SK-N-SH (cell line): Measurements from ENCODE around the gene MSH4. TPM values are rescaled to one million over a fixed set of nuclear protein-coding genes. Genes with fewer than 3 reads are reported as not detected.

ENCODE experiments used
- CTCF ChIA-PET: fragments of 300-600, 350-600 bp; formaldehyde crosslinking; extraction: SDS; loops from one replicate; lab custom pipeline; 2021; lab: Yijun Ruan, JAX
- POLR2A ChIA-PET: fragments of 350-600 bp; sonication (Branson Sonifier 250); formaldehyde crosslinking; extraction: SDS; loops from one replicate; lab custom pipeline; 2020; ENCODE audit warnings: antibody characterized with exemption, inconsistent platforms; lab: Yijun Ruan, JAX
- DNase-seq: peaks from one replicate; pipeline ENCODE4 v3.0.0; 2012
- H2AFZ ChIP-seq: fragments of 200-600 bp; sonication (generic); 2 replicates; pipeline ENCODE4 v1.8.1; 2016; ENCODE audit warnings: antibody characterized with exemption, mild to moderate bottlenecking, low read depth
- H3F3A ChIP-seq: fragments of 200-600 bp; sonication (generic); replicated peaks from 2 replicates; pipeline ENCODE3; 2016; ENCODE audit warnings: antibody characterized with exemption, mild to moderate bottlenecking; ENCODE audit not compliant: insufficient read depth
- H3K27ac ChIP-seq, 2 experiments: fragments of 200-500 bp in 1 of 2; fragments of 200-600 bp in 1 of 2; sonication (Bioruptor generic) in 1 of 2; sonication (generic), shearing (Covaris generic) in 1 of 2; 2 replicates each; pipeline versions ENCODE4 v1.5.1 to v1.6.1; 2014 to 2016; ENCODE audit warnings: low read depth in 2 of 2, inconsistent platforms in 1 of 2, low read length in 1 of 2, mild to moderate bottlenecking in 1 of 2, mixed read lengths in 1 of 2
- H3K27me3 ChIP-seq: fragments of 200-600 bp; sonication (generic), shearing (Covaris generic); 2 replicates; pipeline ENCODE4 v1.6.1; 2016; ENCODE audit warnings: mixed run types; ENCODE audit not compliant: insufficient read depth
- H3K36me3 ChIP-seq, 2 experiments: fragments of 200-500 bp in 1 of 2; fragments of 200-600 bp in 1 of 2; sonication (Bioruptor generic) in 1 of 2; sonication (generic) in 1 of 2; replicated peaks in 1 of 2; 2 replicates each; pipeline versions ENCODE3 to v1.5.1; 2014 to 2016; ENCODE audit warnings: low read length in 1 of 2, mild to moderate bottlenecking in 1 of 2; ENCODE audit not compliant: insufficient read depth in 2 of 2, control insufficient read depth in 1 of 2
- H3K4me1 ChIP-seq, 2 experiments: fragments of 200-500 bp in 1 of 2; fragments of 200-600 bp in 1 of 2; sonication (Bioruptor generic) in 1 of 2; sonication (generic), shearing (Covaris generic) in 1 of 2; 2 replicates each; pipeline versions ENCODE4 v1.5.1 to v1.6.1; 2014 to 2016; ENCODE audit warnings: low read depth in 1 of 2, low read length in 1 of 2, mixed run types in 1 of 2; ENCODE audit not compliant: insufficient read depth in 2 of 2, control insufficient read depth in 1 of 2
- H3K4me2 ChIP-seq: fragments of 200-600 bp; sonication (generic), shearing (Covaris generic); 2 replicates; pipeline ENCODE4 v1.6.1; 2017; ENCODE audit warnings: mixed run types
- H3K4me3 ChIP-seq, 2 experiments: fragments of 200-500 bp in 1 of 2; fragments of 200-600 bp in 1 of 2; sonication (Bioruptor generic) in 1 of 2; sonication (generic), shearing (Covaris generic) in 1 of 2; 2 replicates each; pipeline versions ENCODE4 v1.5.1 to v1.8.1; 2014 to 2016; ENCODE audit warnings: low read depth in 2 of 2, inconsistent platforms in 1 of 2, low read length in 1 of 2, mild to moderate bottlenecking in 1 of 2, mixed read lengths in 1 of 2, moderate library complexity in 1 of 2
- H3K79me2 ChIP-seq: fragments of 200-600 bp; sonication (generic); 2 replicates; pipeline ENCODE4 v1.8.1; 2017; ENCODE audit warnings: mild to moderate bottlenecking; ENCODE audit not compliant: insufficient read depth
- H3K9ac ChIP-seq: fragments of 200-600 bp; sonication (generic); 2 replicates; pipeline ENCODE4 v1.6.1; 2017; ENCODE audit warnings: mixed run types
- H3K9me2 ChIP-seq: fragments of 200-600 bp; sonication (generic); 2 replicates; pipeline ENCODE4 v1.6.1; 2017; ENCODE audit warnings: mixed run types
- H3K9me3 ChIP-seq: fragments of 200-600 bp; sonication (generic); 2 replicates; pipeline ENCODE4 v1.6.1; 2017; ENCODE audit warnings: mixed run types, mild to moderate bottlenecking, moderate library complexity
- H4K20me1 ChIP-seq: fragments of 200-600 bp; sonication (generic); 2 replicates; pipeline ENCODE4 v1.6.1; 2017; ENCODE audit warnings: mild to moderate bottlenecking, mixed run types; ENCODE audit not compliant: insufficient read depth
- CHD2 ChIP-seq: fragments of 150-350 bp; IDR thresholded peaks from 2 replicates; pipeline ENCODE4 v1.6.1; 2018; ENCODE audit warnings: low read length; ENCODE audit not compliant: partially characterized antibody
- ELF1 ChIP-seq: IDR thresholded peaks from 2 replicates; pipeline ENCODE4 v1.4.0; 2012
- EP300 ChIP-seq, 2 experiments: IDR thresholded peaks; 2 replicates each; pipeline versions ENCODE4 v1.4.0 to v1.6.1; 2012; ENCODE audit warnings: borderline replicate concordance in 1 of 2, low read depth in 1 of 2, low read length in 1 of 2
- EZH2phosphoT487 ChIP-seq: fragments of 200-600 bp; sonication (generic); IDR thresholded peaks from 2 replicates; pipeline ENCODE4 v1.6.1; 2017; ENCODE audit warnings: low read depth, mixed run types, mild to moderate bottlenecking, antibody characterized with exemption, moderate library complexity, borderline replicate concordance
- FOXM1 ChIP-seq: IDR thresholded peaks from 2 replicates; pipeline ENCODE4 v1.4.0; 2012; ENCODE audit warnings: low read depth, mild to moderate bottlenecking
- GABPA ChIP-seq: IDR thresholded peaks from 2 replicates; pipeline ENCODE4 v1.4.0; 2012; ENCODE audit warnings: low read depth, mild to moderate bottlenecking
- MXI1 ChIP-seq: IDR thresholded peaks from 2 replicates; pipeline ENCODE4 v1.6.1; 2012; ENCODE audit warnings: mild to moderate bottlenecking, low read depth, low read length, improper control_type of control experiment
- NFIC ChIP-seq: IDR thresholded peaks from 2 replicates; pipeline ENCODE4 v1.4.0; 2012; ENCODE audit warnings: borderline replicate concordance
- NRF1 ChIP-seq: IDR thresholded peaks from 2 replicates; pipeline ENCODE4 v1.6.1; 2012; ENCODE audit warnings: low read depth, mild to moderate bottlenecking, low read length
- POLR2AphosphoS5 ChIP-seq: IDR thresholded peaks from 2 replicates; pipeline ENCODE4 v1.6.1; 2012; ENCODE audit warnings: low read depth, low read length
- RAD21 ChIP-seq: IDR thresholded peaks from 2 replicates; pipeline ENCODE4 v1.6.1; 2012; ENCODE audit warnings: mild to moderate bottlenecking, low read length
- RFX5 ChIP-seq: IDR thresholded peaks from 2 replicates; pipeline ENCODE4 v1.6.1; 2012; ENCODE audit warnings: mild to moderate bottlenecking, improper control_type of control experiment, low read length
- SIN3A ChIP-seq: IDR thresholded peaks from 2 replicates; pipeline ENCODE4 v1.6.1; 2012; ENCODE audit warnings: low read depth, mild to moderate bottlenecking, low read length, moderate library complexity, borderline replicate concordance
- SMC3 ChIP-seq: IDR thresholded peaks from 2 replicates; pipeline ENCODE4 v1.6.1; 2012; ENCODE audit warnings: low read depth, low read length, improper control_type of control experiment
- TAF1 ChIP-seq: IDR thresholded peaks from 2 replicates; pipeline ENCODE4 v1.6.1; 2012; ENCODE audit warnings: low read depth, mild to moderate bottlenecking, low read length, moderate library complexity, borderline replicate concordance
- TCF12 ChIP-seq: IDR thresholded peaks from 2 replicates; pipeline ENCODE4 v1.4.0; 2012
- YY1 ChIP-seq: IDR thresholded peaks from 2 replicates; pipeline ENCODE4 v1.4.0; 2012; ENCODE audit warnings: low read depth, mild to moderate bottlenecking
- WGBS: methylation state at CpG from one replicate; pipeline ENCODE4 v1.1.6; 2017; ENCODE audit warnings: low lambda C conversion rate; 5-methylcytosine and 5-hydroxymethylcytosine counted together
- polyA plus RNA-seq, 3 experiments: library from polyadenylated mRNA; depleted of rRNA; stranded (reverse); fragments of >200 nt; gene quantifications; 2 replicates each; pipeline ENCODE4 v1.2.3, GENCODE V29; 2012
- TF ChIP-seq, protein P1 (sequence below): IDR thresholded peaks from 2 replicates; pipeline ENCODE4 v1.4.0; 2012; ENCODE audit warnings: low read depth, borderline replicate concordance
- TF ChIP-seq, protein P2 (sequence below): IDR thresholded peaks from 2 replicates; pipeline ENCODE4 v1.4.0; 2012; ENCODE audit warnings: low read depth
- TF ChIP-seq, protein P3 (sequence below): fragments of 150-350 bp; IDR thresholded peaks from 2 replicates; pipeline ENCODE4 v1.6.1; 2016; ENCODE audit warnings: mild to moderate bottlenecking, low read depth, low read length
- TF ChIP-seq, protein P4 (sequence below): IDR thresholded peaks from 2 replicates; pipeline ENCODE4 v1.6.1; 2012; ENCODE audit warnings: mild to moderate bottlenecking, low read depth, low read length, moderate library complexity
- TF ChIP-seq, protein P5 (sequence below): fragments of 150-350 bp; IDR thresholded peaks from 2 replicates; pipeline ENCODE4 v1.6.1; 2017; ENCODE audit warnings: antibody characterized with exemption, low read length, low read depth, borderline replicate concordance

MSH4 gene
- polyA plus RNA-seq, 1 of the 3 experiments (the other 2 are of a cell fraction), result not detected

DNA sequence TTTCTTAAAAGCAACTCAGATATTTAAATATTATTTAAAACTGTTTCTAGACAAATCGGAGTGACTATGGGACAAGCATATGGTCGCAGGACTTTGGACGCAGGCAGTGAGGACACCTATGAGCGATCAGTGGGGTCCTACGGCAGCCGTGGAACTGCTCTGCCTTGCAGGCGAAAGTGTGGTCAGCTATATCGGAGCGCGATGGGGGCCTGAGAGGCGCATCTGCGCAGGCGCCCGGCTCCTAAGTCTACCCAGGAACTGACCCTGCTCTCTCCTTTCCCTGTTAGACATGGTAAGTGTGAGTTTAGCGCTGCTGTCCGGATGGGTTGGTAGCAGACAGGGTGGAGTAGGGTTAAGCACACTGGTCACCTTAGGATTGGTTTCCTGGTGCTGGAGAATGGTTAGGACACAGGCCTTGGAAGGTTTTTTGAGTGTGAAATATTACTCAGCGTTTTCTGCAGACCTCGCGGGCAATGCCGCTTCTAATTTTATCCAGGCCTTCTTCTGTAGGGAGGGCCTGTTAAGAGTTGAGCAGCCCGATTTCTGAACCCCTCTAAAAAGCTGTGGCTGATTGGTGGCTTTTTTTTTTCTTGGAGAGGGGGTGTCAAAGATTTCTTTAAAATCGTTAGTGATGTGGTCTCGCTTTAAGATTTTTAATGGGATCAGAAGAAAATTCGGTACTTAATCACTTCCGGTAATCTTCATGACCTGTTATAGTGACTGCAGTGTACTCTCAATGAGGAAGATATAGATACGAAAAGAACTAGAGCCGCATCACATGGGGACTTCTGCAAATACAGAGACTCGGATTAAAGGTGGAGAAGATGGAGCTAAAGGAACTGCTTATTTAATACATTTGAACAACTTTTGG is 10.5 kb upstream of the MSH4 start, which contains the start of gene RABGGTB:
TSS of gene RABGGTB (plus strand) at position 274 of the 871 bp plus-strand sequence. CDS start at position 290, 16 bp downstream.
- Histone ChIP-seq H3K36me3 (peaks cover 35 to 42% of the 10 kb centered on the region in 2 experiments), H4K20me1 (peaks cover 45% of the 10 kb centered on the region), H3K9me3 (no peaks in the 10 kb centered on the region), H3K4me3 (peak within 1 kb of the TSS; percentile 62 to 74), H2AFZ (peak within 1 kb of the TSS; percentile 91), H3K4me2 (peak within 1 kb of the TSS; percentile 78), H3F3A (peaks cover 24% of the 10 kb centered on the region), H3K4me1 (peaks cover 8 to 10% of the 10 kb centered on the region in 2 experiments), H3K9ac (peak within 1 kb of the TSS; percentile 92), H3K9me2 (no peaks in the 10 kb centered on the region), H3K79me2 (peaks cover 52% of the 10 kb centered on the region), H3K27me3 (no peaks in the 10 kb centered on the region), H3K27ac (peak within 1 kb of the TSS; percentile 66 to 92)
- CTCF ChIA-PET, result interaction anchor here (1.1 to 1.2 kb wide), 2 partner anchors 521 to 583 kb away, joined by 3 read pairs; no protein-coding TSS in a partner anchor
- TF ChIP-seq, protein P1, sequence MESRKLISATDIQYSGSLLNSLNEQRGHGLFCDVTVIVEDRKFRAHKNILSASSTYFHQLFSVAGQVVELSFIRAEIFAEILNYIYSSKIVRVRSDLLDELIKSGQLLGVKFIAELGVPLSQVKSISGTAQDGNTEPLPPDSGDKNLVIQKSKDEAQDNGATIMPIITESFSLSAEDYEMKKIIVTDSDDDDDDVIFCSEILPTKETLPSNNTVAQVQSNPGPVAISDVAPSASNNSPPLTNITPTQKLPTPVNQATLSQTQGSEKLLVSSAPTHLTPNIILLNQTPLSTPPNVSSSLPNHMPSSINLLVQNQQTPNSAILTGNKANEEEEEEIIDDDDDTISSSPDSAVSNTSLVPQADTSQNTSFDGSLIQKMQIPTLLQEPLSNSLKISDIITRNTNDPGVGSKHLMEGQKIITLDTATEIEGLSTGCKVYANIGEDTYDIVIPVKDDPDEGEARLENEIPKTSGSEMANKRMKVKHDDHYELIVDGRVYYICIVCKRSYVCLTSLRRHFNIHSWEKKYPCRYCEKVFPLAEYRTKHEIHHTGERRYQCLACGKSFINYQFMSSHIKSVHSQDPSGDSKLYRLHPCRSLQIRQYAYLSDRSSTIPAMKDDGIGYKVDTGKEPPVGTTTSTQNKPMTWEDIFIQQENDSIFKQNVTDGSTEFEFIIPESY, result no peak
- TF ChIP-seq SIN3A (peak; percentile 95), NRF1 (peak; percentile 87), TCF12 (peak; percentile 28; the same call in 1 of the 2 replicates), TAF1 (peak; percentile 98), NFIC (no peak), MXI1 (peak; percentile 65; the same call in 1 of the 2 replicates), FOXM1 (no peak), CHD2 (no peak), EZH2phosphoT487 (no peak), YY1 (no peak), SMC3 (no peak), GABPA (peak; percentile 28; the same call in 1 of the 2 replicates), RFX5 (peak; percentile 69; the same call in 1 of the 2 replicates), ELF1 (peak; percentile 62), RAD21 (no peak), POLR2AphosphoS5 (peak; percentile 100), EP300 (IDR thresholded peaks at IDR 0.05; ENCODE audit: borderline replicate concordance in 1 of 2, low read depth in 1 of 2, low read length in 1 of 2) (no peak; a peak in 2 of 4 replicates)
- TF ChIP-seq, protein P2, sequence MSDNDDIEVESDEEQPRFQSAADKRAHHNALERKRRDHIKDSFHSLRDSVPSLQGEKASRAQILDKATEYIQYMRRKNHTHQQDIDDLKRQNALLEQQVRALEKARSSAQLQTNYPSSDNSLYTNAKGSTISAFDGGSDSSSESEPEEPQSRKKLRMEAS, result peak; percentile 67
- TF ChIP-seq, protein P3, sequence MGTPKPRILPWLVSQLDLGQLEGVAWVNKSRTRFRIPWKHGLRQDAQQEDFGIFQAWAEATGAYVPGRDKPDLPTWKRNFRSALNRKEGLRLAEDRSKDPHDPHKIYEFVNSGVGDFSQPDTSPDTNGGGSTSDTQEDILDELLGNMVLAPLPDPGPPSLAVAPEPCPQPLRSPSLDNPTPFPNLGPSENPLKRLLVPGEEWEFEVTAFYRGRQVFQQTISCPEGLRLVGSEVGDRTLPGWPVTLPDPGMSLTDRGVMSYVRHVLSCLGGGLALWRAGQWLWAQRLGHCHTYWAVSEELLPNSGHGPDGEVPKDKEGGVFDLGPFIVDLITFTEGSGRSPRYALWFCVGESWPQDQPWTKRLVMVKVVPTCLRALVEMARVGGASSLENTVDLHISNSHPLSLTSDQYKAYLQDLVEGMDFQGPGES, result no peak
- TF ChIP-seq, protein P4, sequence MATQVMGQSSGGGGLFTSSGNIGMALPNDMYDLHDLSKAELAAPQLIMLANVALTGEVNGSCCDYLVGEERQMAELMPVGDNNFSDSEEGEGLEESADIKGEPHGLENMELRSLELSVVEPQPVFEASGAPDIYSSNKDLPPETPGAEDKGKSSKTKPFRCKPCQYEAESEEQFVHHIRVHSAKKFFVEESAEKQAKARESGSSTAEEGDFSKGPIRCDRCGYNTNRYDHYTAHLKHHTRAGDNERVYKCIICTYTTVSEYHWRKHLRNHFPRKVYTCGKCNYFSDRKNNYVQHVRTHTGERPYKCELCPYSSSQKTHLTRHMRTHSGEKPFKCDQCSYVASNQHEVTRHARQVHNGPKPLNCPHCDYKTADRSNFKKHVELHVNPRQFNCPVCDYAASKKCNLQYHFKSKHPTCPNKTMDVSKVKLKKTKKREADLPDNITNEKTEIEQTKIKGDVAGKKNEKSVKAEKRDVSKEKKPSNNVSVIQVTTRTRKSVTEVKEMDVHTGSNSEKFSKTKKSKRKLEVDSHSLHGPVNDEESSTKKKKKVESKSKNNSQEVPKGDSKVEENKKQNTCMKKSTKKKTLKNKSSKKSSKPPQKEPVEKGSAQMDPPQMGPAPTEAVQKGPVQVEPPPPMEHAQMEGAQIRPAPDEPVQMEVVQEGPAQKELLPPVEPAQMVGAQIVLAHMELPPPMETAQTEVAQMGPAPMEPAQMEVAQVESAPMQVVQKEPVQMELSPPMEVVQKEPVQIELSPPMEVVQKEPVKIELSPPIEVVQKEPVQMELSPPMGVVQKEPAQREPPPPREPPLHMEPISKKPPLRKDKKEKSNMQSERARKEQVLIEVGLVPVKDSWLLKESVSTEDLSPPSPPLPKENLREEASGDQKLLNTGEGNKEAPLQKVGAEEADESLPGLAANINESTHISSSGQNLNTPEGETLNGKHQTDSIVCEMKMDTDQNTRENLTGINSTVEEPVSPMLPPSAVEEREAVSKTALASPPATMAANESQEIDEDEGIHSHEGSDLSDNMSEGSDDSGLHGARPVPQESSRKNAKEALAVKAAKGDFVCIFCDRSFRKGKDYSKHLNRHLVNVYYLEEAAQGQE, result peak; percentile 72; the same call in 1 of the 2 replicates
- TF ChIP-seq, protein P5, sequence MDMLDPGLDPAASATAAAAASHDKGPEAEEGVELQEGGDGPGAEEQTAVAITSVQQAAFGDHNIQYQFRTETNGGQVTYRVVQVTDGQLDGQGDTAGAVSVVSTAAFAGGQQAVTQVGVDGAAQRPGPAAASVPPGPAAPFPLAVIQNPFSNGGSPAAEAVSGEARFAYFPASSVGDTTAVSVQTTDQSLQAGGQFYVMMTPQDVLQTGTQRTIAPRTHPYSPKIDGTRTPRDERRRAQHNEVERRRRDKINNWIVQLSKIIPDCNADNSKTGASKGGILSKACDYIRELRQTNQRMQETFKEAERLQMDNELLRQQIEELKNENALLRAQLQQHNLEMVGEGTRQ, result no peak
- WGBS, result 2% methylated on average over 24 of the region's 28 CpGs
- POLR2A ChIA-PET, result interaction anchor here (0.5 to 1.6 kb wide), 6 partner anchors 10 to 340 kb away, joined by 3 to 8 read pairs (median 3); partner anchors contain the start of genes ACADM and MSH4
- peak; percentile 92 for DNase-seq
